ENCODE results near the gene HERC2.
"Not testable (repeated sequence)": the region's sequence is repeated elsewhere in the genome, so short reads cannot be mapped to it uniquely, and the experiment has no call there.

The HERC2 gene

GRCh38 chr15:28322129-28322588 lies at the start of gene HERC2:
Gene HERC2 (minus strand): TSS chr15:28322179. CDS start chr15:28321433, 746 bp downstream.
- DNase-seq = not testable (repeated sequence)

- not testable (repeated sequence) for DNase-seq
Measured at GRCh38 chr15:28365502-28365901, 43.5 kb upstream of the HERC2 start.

- DNase-seq = not testable (repeated sequence)
Measured at GRCh38 chr15:28357984-28358383, 36.0 kb upstream of the HERC2 start, which contains the start of gene GOLGA6L24. Gene GOLGA6L24 (minus strand): TSS chr15:28358084. CDS start chr15:28358023, 61 bp downstream.

- DNase-seq = not testable (repeated sequence)
Measured at GRCh38 chr15:28321358-28322078, 461 bp downstream of the HERC2 start.

- not testable (repeated sequence) for DNase-seq
Measured at GRCh38 chr15:28319725-28320124, 2.3 kb downstream of the HERC2 start.

- DNase-seq = not testable (repeated sequence)
Measured at GRCh38 chr15:28318828-28319227, 3.2 kb downstream of the HERC2 start.

GRCh38 chr15:28318122-28318521 lies 3.9 kb downstream of the HERC2 start:
- DNase-seq = not testable (repeated sequence)

GRCh38 chr15:28316958-28317357 lies 5.0 kb downstream of the HERC2 start:
- not testable (repeated sequence) for DNase-seq

GRCh38 chr15:28310454-28310853 lies 11.5 kb downstream of the HERC2 start:
- not testable (repeated sequence) for DNase-seq

GRCh38 chr15:28308718-28309117 lies 13.3 kb downstream of the HERC2 start:
- DNase-seq = not testable (repeated sequence)

GRCh38 chr15:28305700-28306099 lies 16.3 kb downstream of the HERC2 start:
- not testable (repeated sequence) for DNase-seq

GRCh38 chr15:28297434-28297833 lies 24.5 kb downstream of the HERC2 start:
- DNase-seq = not testable (repeated sequence)

GRCh38 chr15:28296814-28297213 lies 25.2 kb downstream of the HERC2 start:
- not testable (repeated sequence) for DNase-seq

GRCh38 chr15:28295009-28295563 lies 26.9 kb downstream of the HERC2 start:
- not testable (repeated sequence) for DNase-seq

GRCh38 chr15:28294560-28294959 lies 27.4 kb downstream of the HERC2 start:
- not testable (repeated sequence) for DNase-seq

GRCh38 chr15:28289694-28290463 lies 32.1 kb downstream of the HERC2 start:
- no peak for DNase-seq

GRCh38 chr15:28288830-28289693 lies 32.9 kb downstream of the HERC2 start:
- not testable (repeated sequence) for DNase-seq

GRCh38 chr15:28286659-28287058 lies 35.3 kb downstream of the HERC2 start:
- DNase-seq = not testable (repeated sequence)

- DNase-seq = no peak
Measured at GRCh38 chr15:28286031-28286430, 35.9 kb downstream of the HERC2 start.

- DNase-seq = no peak
Measured at GRCh38 chr15:28281876-28282275, 40.1 kb downstream of the HERC2 start.

- DNase-seq = no peak
Measured at GRCh38 chr15:28274635-28275034, 47.3 kb downstream of the HERC2 start.

GRCh38 chr15:28273873-28274610 lies 47.9 kb downstream of the HERC2 start:
- DNase-seq = no peak

Data from NCI-H1436 (cell line).